Suprapubic skin (tissue), 4 donors: Measurements from ENCODE around the gene MBL2. TPM values are rescaled to one million over a fixed set of nuclear protein-coding genes. Genes with fewer than 3 reads are reported as not detected.

Experiments used
- DNase-seq, 2 donors: peaks; one replicate each; pipeline ENCODE4 v3.0.0-alpha.2; 2019; ENCODE audit warnings: low spot score in 2 of 2
- H3K27ac ChIP-seq: fragments of 200-600 bp; sonication (generic); one replicate; pipeline ENCODE4 v1.5.1; 2019
- H3K27me3 ChIP-seq: fragments of 200-600 bp; sonication (generic); one replicate; pipeline ENCODE4 v1.5.1; 2019
- H3K36me3 ChIP-seq: fragments of 200-600 bp; sonication (generic); one replicate; pipeline ENCODE4 v1.5.1; 2019
- H3K4me1 ChIP-seq: fragments of 200-600 bp; sonication (generic); one replicate; pipeline ENCODE4 v1.5.1; 2019
- H3K4me3 ChIP-seq: fragments of 200-600 bp; sonication (generic); one replicate; pipeline ENCODE4 v1.5.1; 2019; ENCODE audit warnings: mild to moderate bottlenecking
- H3K9me3 ChIP-seq: fragments of 200-600 bp; sonication (generic); one replicate; pipeline ENCODE4 v1.5.1; 2019
- EP300 ChIP-seq: sonication (generic); formaldehyde crosslinking; IDR thresholded peaks from one replicate; pipeline ENCODE4 v1.6.1; 2017; ENCODE audit warnings: antibody characterized with exemption
- POLR2A ChIP-seq, 2 donors: fragments of 450-650 bp; IDR thresholded peaks; one replicate each; pipeline ENCODE4 v1.6.1; 2017; ENCODE audit warnings: antibody characterized with exemption in 2 of 2, mild to moderate bottlenecking in 2 of 2, moderate library complexity in 2 of 2
- POLR2AphosphoS5 ChIP-seq, 3 donors: sonication (generic); formaldehyde crosslinking; IDR thresholded peaks; one replicate each; pipeline ENCODE4 v1.6.1; 2017; ENCODE audit warnings: antibody characterized with exemption in 3 of 3
- WGBS: methylation state at CpG from one replicate; pipeline ENCODE4 v1.1.5; 2018; 5-methylcytosine and 5-hydroxymethylcytosine counted together
- total RNA-seq, 4 donors: library from RNA; depleted of rRNA; stranded (reverse); fragments of >200 nt; gene quantifications; one replicate each; pipeline ENCODE4 v1.1.0, GENCODE V29; 2016
- TF ChIP-seq, protein P1 (sequence below), 2 donors: fragments of 200-600 bp in 1 of 2; fragments of 450-650 bp in 1 of 2; sonication (generic) in 1 of 2; IDR thresholded peaks; one replicate each; pipeline ENCODE4 v1.5.1; 2016 to 2019; ENCODE audit warnings: antibody characterized with exemption in 2 of 2, mild to moderate bottlenecking in 1 of 2, moderate library complexity in 1 of 2

MBL2 gene
- total RNA-seq, 4 donors from 2014 or later = not detected

DNA sequence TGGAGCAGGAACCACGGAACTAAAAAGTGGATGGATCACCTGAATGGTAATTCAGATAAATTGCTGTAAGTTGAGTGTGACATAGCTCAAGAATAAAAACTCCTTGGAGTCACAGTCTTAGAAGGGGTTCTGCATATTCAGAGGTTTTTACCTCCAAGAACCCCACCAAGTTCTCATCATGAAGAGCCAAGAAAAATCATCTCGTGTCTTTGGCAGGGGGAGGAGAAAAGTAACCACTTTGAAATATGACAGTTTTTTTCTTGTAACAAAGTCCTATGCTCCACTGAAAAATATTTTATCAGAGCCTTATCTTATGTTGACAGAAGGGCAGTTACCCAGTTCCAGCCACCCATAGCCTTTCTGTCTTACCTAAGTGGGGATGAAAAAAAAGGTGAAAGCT is 38.2 kb upstream of the MBL2 start:
- H3K36me3 ChIP-seq = no peaks in the 10 kb centered on the region
- 96% methylated on average over 2 of the region's 2 CpGs for WGBS
- H3K9me3 ChIP-seq = no peaks in the 10 kb centered on the region
- no peak for DNase-seq
- no peaks in the 10 kb centered on the region for H3K27me3 ChIP-seq
- no peak overlapping the region for H3K4me3 ChIP-seq
- no peaks in the 10 kb centered on the region for H3K4me1 ChIP-seq
- TF ChIP-seq POLR2AphosphoS5 (IDR thresholded peaks at IDR 0.05) = no peak
- TF ChIP-seq EP300 = no peak
- TF ChIP-seq, protein P1, sequence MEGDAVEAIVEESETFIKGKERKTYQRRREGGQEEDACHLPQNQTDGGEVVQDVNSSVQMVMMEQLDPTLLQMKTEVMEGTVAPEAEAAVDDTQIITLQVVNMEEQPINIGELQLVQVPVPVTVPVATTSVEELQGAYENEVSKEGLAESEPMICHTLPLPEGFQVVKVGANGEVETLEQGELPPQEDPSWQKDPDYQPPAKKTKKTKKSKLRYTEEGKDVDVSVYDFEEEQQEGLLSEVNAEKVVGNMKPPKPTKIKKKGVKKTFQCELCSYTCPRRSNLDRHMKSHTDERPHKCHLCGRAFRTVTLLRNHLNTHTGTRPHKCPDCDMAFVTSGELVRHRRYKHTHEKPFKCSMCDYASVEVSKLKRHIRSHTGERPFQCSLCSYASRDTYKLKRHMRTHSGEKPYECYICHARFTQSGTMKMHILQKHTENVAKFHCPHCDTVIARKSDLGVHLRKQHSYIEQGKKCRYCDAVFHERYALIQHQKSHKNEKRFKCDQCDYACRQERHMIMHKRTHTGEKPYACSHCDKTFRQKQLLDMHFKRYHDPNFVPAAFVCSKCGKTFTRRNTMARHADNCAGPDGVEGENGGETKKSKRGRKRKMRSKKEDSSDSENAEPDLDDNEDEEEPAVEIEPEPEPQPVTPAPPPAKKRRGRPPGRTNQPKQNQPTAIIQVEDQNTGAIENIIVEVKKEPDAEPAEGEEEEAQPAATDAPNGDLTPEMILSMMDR (IDR thresholded peaks at IDR 0.05) = no peak
- no peak for TF ChIP-seq POLR2A (IDR thresholded peaks at IDR 0.05)
- H3K27ac ChIP-seq = no peak overlapping the region

DNA sequence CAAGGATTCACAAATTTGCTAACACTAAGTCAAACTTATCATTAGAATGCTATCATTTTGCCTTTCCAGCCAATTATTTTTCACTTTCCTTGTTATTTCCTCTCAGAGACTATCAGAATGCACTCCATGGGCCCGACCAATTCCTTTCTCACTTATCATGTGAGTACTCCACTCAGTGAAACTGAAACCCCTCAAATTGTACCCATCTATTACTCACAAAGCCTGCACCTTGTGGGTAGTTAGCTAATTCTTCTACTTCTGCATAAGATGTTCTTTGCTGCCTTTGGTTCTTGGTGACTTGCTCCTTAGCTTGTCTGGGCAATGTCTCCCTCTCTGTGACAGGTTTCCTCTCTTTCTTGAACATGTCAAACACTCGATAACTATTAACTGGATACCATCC is 35.2 kb upstream of the MBL2 start:
- Histone ChIP-seq H3K4me1 (no peaks in the 10 kb centered on the region), H3K36me3 (no peaks in the 10 kb centered on the region), H3K4me3 (no peak overlapping the region), H3K27me3 (no peaks in the 10 kb centered on the region), H3K9me3 (no peaks in the 10 kb centered on the region), H3K27ac (no peak overlapping the region)
- no peak for TF ChIP-seq POLR2AphosphoS5 (IDR thresholded peaks at IDR 0.05)
- no peak for TF ChIP-seq EP300
- TF ChIP-seq POLR2A (IDR thresholded peaks at IDR 0.05) = no peak
- TF ChIP-seq, protein P1 (IDR thresholded peaks at IDR 0.05) = no peak
- DNase-seq = no peak
- WGBS = 54% methylated on average over 2 of the region's 2 CpGs

DNA sequence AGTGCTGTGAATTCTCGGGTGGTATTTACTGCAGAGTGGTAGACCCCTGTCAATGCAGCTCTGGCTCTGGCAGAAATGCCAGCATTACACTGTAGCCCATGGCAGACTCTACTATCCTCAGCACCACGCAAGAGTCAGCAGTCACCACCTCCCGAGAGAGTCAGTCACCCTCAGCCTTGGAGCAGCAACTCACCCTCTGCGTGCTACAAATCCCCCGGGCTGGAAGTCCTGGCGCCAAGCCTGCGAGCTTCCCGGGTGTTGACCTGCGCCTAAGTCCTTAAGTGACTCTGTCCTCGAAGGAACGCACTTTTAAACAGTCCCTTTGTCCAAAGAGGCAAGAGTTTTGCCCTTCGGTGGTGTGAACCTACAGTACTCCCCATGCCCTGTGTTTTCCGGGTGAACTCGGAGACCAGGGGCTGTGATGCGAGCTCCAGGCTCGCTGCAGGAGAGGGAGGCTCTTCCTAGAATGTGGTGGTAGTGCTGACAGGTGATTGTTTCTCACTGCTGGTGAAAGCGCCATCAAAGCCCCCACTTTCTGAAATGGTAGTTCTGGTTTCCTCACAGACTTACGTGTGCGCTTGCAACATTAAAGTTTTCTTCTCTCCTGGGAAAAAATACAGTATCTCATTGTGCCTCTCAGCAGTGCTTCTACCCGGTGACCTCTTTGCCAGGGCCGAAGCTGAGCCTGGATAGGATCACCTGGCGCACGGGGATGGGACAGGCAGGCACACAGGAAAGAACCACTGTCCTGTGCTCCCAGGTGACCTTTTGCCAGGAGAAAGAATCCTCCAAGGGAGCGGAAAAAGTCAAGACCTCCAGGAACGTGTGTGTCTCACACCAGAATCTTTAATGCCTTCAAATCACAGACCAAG is 33.1 kb upstream of the MBL2 start:
- no peaks in the 10 kb centered on the region for H3K4me1 ChIP-seq
- H3K9me3 ChIP-seq = no peaks in the 10 kb centered on the region
- TF ChIP-seq, protein P1 (IDR thresholded peaks at IDR 0.05) = no peak
- TF ChIP-seq EP300 = no peak
- TF ChIP-seq POLR2AphosphoS5 (IDR thresholded peaks at IDR 0.05) = no peak
- no peak for TF ChIP-seq POLR2A (IDR thresholded peaks at IDR 0.05)
- H3K27ac ChIP-seq = no peak overlapping the region
- WGBS = 83% methylated on average over 23 of the region's 25 CpGs
- H3K4me3 ChIP-seq = no peak overlapping the region
- no peak for DNase-seq
- H3K36me3 ChIP-seq = no peaks in the 10 kb centered on the region
- no peaks in the 10 kb centered on the region for H3K27me3 ChIP-seq

DNA sequence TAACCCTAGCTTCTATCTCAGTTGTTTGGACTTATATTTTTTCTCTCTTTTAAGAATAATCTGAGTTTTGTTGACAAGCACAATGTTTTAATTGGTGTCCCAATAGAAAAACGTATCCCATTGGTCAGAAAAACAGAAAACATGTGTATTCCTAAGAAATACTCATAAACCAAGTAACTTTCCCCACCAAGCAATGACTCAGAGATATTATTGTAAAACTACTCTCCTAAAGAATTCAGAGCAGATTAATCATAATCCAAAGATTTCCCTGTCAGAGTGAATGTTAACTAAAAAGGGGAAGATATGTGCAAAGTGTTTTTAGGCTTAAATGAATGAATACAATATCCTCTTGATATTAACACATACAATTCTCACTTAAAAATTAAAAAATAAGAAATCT is 29.4 kb upstream of the MBL2 start:
- H3K9me3 ChIP-seq = no peaks in the 10 kb centered on the region
- H3K27ac ChIP-seq = no peak overlapping the region
- DNase-seq = no peak
- 0% methylated on average over 1 of the region's 1 CpG for WGBS
- TF ChIP-seq EP300 (no peak), POLR2AphosphoS5 (IDR thresholded peaks at IDR 0.05) (no peak), POLR2A (IDR thresholded peaks at IDR 0.05) (no peak)
- TF ChIP-seq, protein P1 (IDR thresholded peaks at IDR 0.05) = no peak
- no peaks in the 10 kb centered on the region for H3K27me3 ChIP-seq
- no peaks in the 10 kb centered on the region for H3K4me1 ChIP-seq
- no peak overlapping the region for H3K4me3 ChIP-seq
- no peaks in the 10 kb centered on the region for H3K36me3 ChIP-seq

DNA sequence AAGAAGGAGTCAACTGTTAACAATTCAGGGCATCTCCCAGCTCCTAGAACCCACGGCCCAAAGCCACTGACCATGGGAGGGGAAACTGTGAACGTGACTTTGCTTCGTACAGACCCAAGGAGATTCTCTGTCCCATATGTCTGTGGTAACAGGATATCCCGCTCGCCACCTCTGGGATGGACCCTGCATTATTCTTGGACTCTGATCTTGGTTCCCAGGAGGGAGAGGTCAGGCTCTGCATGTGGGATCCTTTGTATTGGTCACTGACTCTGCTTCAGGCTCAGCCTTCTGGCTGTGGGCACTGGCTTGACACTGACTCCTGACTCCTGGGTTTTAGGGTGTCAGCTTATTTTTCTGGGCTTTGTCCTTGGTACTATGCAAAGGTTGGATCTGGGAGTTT is 13.5 kb upstream of the MBL2 start:
- no peaks in the 10 kb centered on the region for H3K4me1 ChIP-seq

More for the DNA sequence above, 13.5 kb upstream of the MBL2 start:
- WGBS = 84% methylated on average over 3 of the region's 5 CpGs
- Histone ChIP-seq H3K27me3 (no peaks in the 10 kb centered on the region), H3K27ac (no peak overlapping the region), H3K36me3 (no peaks in the 10 kb centered on the region), H3K4me3 (no peak overlapping the region), H3K9me3 (no peaks in the 10 kb centered on the region)
- no peak for DNase-seq
- no peak for TF ChIP-seq EP300
